ENCODE results near the gene NUCKS1.

The NUCKS1 gene

DNA sequence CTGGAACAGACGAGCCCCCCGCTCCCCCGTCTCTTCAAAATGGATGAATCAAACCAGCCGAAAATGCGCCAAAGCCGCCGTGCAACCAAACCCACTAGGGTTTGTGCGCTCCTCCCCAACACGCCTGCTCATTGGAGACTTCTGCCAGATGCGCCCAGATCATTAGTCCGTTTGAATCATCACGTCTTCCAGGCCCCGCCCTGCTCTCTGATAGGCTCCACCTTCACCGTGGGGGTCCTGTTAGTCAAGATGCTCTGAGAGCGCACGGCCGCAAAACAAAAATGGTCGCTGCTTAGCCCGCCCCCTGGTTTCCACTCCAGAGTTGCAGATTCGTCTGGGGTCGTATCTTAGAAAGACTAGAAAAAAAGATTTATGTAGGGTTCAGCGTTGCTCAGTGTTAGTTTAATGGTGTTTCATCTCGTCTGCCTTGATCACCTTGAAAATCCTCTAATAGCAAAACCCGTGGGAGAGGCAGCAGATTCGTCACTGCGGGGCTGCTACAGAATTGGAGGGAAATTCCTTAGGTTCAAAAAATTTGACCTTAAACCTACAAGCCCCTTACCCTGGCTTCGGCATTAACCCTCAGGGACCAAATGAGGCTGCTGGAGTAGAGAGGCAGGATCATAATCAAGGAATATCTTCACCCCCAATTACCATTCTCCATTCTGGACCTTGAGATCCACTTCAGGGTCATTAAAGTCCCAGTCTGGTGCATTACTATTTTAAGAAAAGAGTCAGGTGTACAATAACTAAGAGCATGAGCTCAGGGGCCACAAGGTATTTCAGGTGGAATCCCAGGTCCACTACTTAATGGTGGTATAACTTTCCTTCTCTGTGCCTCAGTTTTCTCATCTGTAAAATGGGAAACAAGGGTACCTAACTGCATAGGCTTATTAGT lies at the start of gene NUCKS1:
Gene NUCKS1 (minus strand): TSS at position 45 of the 898 bp plus-strand sequence. CDS start 209 bp downstream, outside the sequence.
- DNase-seq, result peak; percentile 99

DNA sequence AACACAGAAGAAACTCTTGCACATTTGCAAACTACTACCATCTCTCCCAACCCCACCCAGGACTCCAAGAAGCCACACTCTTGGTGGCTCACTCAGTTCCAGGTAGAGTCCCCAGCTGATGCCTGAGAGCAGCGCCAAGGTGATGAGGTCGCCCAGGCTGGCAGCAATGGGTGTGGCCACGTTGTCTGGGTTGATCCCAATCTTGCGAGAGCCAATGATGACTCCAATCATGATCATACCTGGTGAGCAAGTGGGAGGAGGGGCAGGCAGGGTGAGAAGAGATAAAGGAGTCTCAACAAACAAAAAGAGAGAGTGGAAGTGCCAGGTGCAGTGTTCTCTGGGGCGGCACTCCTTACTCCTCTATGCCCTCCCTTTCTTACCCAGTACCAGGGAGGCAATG lies 48.6 kb upstream of the NUCKS1 start:
- DNase-seq, result no peak

DNA sequence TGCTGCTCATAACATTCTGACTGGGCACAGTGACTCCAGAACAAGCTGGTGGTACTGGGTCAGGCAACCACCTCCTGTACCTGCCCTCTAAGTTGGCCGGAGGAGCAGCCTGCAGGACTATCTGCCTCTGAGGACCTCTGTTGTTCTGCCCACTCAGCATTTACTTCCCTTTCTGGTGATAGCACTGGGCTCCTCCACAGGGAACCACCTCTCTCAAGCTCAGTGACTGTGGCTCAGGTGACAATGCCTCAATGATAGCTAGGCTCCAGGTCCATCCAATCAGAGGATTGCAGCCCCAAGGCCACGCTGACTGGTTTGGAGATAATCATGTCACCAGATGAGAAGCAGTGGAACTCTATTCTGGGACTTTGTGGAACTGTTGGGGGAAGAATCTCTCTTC lies 47.2 kb upstream of the NUCKS1 start:
- no peak for DNase-seq

DNA sequence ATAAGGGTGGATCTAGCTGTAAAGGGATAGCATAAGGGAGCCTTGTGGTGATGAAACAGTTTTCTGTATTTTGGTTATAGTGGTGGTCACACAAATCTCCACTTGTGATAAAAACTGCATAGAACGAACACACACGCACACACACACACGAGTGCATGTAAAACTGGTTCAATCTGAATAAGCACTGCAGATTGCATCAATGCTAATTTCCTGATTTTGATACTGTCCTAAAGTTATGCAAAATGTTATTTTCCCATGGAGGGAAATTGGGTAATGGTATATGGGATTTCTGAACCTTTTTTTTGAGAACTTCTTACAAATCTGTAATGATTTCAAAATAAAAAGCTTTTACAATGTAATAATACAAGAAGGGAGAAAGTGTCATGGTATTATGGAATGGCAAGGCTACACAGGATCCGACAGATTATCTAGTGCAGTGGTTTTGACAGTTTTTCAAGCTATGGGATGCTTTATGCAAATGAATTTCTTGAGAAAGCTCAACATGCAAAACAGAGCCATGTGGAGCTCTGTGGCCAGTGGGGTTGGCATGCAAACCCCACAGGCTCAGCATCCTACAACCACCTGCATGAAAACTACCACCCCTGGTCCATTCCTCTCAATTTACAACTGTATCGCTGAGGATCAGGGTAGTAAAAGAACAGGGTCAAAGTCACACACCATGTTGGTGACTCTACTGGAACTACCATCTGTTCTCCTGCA lies 44.2 kb upstream of the NUCKS1 start:
- no peak for DNase-seq

- DNase-seq, result no peak
These were observed 43.1 kb upstream of the NUCKS1 start for GRCh38 chr1:205792961-205793673.

- DNase-seq, result no peak
These were observed 42.5 kb upstream of the NUCKS1 start for GRCh38 chr1:205792481-205792881.

- DNase-seq, result peak; percentile 58
These were observed 41.7 kb upstream of the NUCKS1 start for GRCh38 chr1:205791568-205792180.

GRCh38 chr1:205787287-205787916 lies 37.4 kb upstream of the NUCKS1 start:
- DNase-seq, result no peak

GRCh38 chr1:205786601-205787000 lies 36.6 kb upstream of the NUCKS1 start:
- no peak for DNase-seq

GRCh38 chr1:205785446-205785845 lies 35.5 kb upstream of the NUCKS1 start:
- no peak for DNase-seq

DNA sequence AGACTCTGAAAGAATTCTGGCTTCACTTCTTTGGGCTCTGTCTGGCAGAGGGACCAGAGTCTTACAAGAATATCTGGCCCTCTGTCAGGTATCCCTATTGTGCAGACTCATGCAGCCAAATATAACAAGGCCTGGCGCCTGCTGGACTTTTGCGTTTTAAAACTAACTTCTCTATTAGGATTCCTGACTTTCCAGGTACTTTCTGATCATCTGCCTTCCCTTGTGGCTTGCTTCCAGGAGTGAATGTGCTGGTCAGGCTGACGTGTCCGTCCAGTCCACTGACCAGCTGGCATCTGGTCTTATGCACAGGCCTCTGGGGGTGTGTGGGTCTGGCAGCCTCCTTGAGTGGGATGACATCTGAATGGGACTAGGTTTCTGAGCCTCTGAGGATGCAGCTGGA lies 33.9 kb upstream of the NUCKS1 start:
- DNase-seq, result no peak

DNA sequence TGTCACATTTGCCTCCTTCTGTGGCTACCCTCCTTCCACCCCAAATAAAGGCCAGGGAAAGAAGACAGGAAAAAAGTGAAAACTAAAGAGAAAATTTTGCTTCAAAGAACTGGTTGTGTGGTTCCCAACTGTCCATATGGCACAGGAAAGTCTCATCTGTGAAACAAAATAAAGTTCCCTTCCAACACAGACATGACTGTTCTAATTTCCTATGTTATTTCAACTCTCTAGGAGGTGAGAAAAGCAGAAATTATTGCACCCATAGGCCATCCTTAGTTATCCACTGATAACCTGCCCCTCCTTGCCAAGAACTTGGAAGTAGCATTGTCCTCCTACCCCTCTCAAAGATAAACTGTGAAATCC lies 33.4 kb upstream of the NUCKS1 start:
- DNase-seq, result no peak

GRCh38 chr1:205782627-205783432 lies 32.8 kb upstream of the NUCKS1 start:
- DNase-seq, result no peak

DNA sequence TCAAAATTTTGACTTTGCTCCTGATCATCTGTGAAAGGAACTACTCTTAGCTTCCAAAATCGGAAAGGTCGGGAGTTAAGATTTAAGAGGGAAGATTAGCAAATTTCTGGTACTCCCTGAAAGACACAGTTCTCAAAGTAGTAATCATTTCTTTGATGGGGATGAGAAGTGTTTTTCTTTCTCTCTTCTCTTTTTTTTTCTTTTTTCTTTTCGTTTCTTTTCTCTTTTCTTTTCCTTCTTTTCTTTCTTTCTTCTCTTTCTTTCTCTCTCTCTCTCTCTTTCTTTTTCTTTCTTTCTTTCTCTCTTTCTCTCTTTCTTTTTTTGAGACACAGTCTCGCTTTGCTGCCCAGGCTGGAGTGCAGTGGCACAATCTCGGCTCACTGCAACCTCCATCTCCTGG lies 30.4 kb upstream of the NUCKS1 start:
- DNase-seq, result no peak

DNA sequence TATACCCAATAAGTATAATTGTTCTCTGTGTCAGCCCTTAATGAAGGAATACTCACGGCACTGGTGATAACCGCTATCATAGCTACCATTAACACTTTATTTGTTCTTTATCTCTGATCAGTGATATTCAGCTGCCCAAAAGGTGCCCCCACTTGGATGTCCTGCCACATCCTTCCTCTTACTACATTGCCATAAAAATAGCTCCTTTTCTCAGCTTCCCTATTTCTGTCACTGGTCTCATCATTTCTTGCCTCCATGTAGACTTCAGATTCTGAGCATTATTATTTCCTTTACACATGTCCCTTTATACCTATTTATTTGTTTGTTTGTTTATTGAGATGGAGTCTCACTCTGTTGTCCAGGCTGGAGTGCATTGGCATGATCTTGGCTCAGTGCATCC lies 28.0 kb upstream of the NUCKS1 start:
- no peak for DNase-seq

- DNase-seq, result no peak
These were observed 25.7 kb upstream of the NUCKS1 start for GRCh38 chr1:205775717-205776056.

DNA sequence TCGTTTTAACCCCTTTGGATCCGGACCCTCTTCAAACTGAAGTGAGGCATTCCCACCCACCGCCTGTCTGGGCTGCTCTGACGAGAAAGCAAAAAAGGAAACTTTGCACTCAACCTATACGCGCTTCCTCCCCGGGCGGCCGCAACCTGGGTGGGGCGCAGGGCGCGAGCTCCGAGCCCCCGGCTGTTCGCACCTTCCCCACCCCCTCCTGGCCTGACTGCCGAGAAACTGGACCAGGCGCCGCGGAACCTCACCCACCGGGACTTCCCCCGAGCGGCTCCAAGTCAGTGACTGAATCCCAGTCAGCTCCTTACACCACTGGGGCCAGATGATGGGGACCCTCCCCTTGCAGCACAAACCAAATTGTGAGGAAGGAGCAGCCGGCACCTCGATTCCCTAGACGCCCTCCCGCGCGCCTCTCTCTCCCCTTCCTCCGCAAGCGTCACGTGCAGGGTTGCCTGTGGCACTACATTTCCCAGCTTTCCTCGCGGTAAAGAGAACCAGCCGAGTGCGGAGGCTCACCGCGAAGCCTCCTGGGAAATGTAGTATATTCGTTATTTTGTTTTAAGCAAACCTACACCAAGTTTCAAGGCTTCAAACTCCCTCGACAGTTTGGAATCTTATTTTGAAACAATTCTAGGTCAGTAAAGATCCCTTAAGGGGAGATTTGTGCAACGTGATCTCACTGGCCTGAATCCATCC lies 25.2 kb upstream of the NUCKS1 start, which contains the start of gene RAB29:
Gene RAB29 (minus strand): TSS at position 468 of the 702 bp plus-strand sequence. CDS start 526 bp downstream, outside the sequence.
- peak; percentile 88 for DNase-seq

- peak; percentile 49 for DNase-seq
These were observed 24.4 kb upstream of the NUCKS1 start for GRCh38 chr1:205774198-205775014.

DNA sequence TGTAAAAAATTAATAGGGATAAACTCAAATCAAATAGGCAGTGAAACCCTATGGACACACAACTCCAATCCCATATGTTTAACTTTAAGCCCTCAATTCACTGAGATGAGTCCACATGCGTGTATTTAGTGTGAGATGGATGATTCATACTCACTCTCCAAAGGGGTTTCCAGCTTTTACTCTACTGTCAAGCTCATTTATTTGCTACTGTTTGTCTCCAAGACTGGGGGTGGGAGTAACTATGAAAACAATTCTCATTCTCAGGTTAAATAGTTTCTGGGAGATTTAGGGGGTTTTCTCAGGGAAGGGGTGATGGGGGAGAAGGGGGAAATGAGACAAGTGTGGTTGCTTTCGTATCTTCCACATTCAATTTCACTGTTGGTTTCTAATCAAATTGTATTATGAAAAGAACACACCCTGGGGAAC lies 22.6 kb upstream of the NUCKS1 start:
- no peak for DNase-seq

DNA sequence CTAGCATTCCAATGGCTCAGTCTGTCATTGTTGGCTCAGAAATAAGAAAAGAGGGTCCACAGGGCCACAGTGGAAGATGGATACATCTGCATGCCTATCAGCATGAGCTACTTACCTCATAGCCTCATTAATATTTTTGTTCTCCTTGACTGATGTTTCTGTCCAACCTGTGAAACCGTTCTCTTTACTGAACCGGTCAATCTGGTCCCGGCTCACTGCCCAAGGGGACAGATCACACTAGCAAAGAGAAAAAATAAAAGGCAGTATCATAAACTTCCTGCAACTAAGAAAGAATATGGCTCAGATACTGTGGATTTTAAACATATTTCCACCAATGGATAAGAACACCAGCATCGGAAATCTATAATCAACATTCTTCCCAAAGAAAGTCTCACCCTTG lies 20.6 kb upstream of the NUCKS1 start:
- no peak for DNase-seq
